Measurements from ENCODE around the gene TIGIT.
"Not testable (repeated sequence)": the region's sequence is repeated elsewhere in the genome, so short reads cannot be mapped to it uniquely, and the experiment has no call there.

The TIGIT gene

GRCh38 chr3:114293838-114294535, at the start of gene TIGIT:
Gene TIGIT, plus strand, starts transcription at chr3:114294028. Its CDS starts 34 bp downstream, at chr3:114294062.
- no peak for DNase-seq

- DNase-seq: no peak
Measured at GRCh38 chr3:114252954-114253353, 40.9 kb upstream of the TIGIT start.

GRCh38 chr3:114253505-114253904, 40.3 kb upstream of the TIGIT start:
- DNase-seq: no peak

- no peak for DNase-seq
Measured at GRCh38 chr3:114259566-114259965, 34.3 kb upstream of the TIGIT start.

- no peak for DNase-seq
Measured at GRCh38 chr3:114260152-114260551, 33.7 kb upstream of the TIGIT start.

- DNase-seq: no peak
Measured at GRCh38 chr3:114270019-114270418, 23.8 kb upstream of the TIGIT start.

GRCh38 chr3:114272271-114272670, 21.6 kb upstream of the TIGIT start:
- no peak for DNase-seq

GRCh38 chr3:114274929-114275328, 18.9 kb upstream of the TIGIT start:
- no peak for DNase-seq

- DNase-seq: not testable (repeated sequence)
Measured at GRCh38 chr3:114276856-114277255, 17.0 kb upstream of the TIGIT start.

- DNase-seq: no peak
Measured at GRCh38 chr3:114284644-114285043, 9.2 kb upstream of the TIGIT start.

- DNase-seq: peak in 1 of 2 donors; percentile 46
Measured at GRCh38 chr3:114285648-114286230, 8.1 kb upstream of the TIGIT start.

- DNase-seq: no peak
Measured at GRCh38 chr3:114286266-114286665, 7.6 kb upstream of the TIGIT start.

- peak; percentile 86 to 93 for DNase-seq
Measured at GRCh38 chr3:114290911-114291901, 2.6 kb upstream of the TIGIT start.

GRCh38 chr3:114294940-114295480, 1.2 kb downstream of the TIGIT start:
- peak; percentile 17 to 57 for DNase-seq

GRCh38 chr3:114295946-114296345, 2.1 kb downstream of the TIGIT start:
- DNase-seq: no peak

GRCh38 chr3:114299421-114299820, 5.6 kb downstream of the TIGIT start:
- DNase-seq: peak; percentile 39 to 69

GRCh38 chr3:114299941-114300624, 6.3 kb downstream of the TIGIT start:
- DNase-seq: no peak

- peak in 1 of 2 donors; percentile 60 for DNase-seq
Measured at GRCh38 chr3:114307222-114307830, 13.5 kb downstream of the TIGIT start.

GRCh38 chr3:114307832-114308231, 14.0 kb downstream of the TIGIT start:
- no peak for DNase-seq

GRCh38 chr3:114308377-114308776, 14.5 kb downstream of the TIGIT start:
- DNase-seq: no peak

GRCh38 chr3:114308830-114309229, 15.0 kb downstream of the TIGIT start:
- DNase-seq: peak; percentile 69 to 80

GRCh38 chr3:114310695-114311094, 16.9 kb downstream of the TIGIT start:
- no peak for DNase-seq

Measured in CD4-positive, alpha-beta T cell treated with Interleukin-1 beta for 1 hour (primary cell).